HepG2 (cell line): ENCODE results near the gene ENC1. TPM values are rescaled to one million over a fixed set of nuclear protein-coding genes. Genes with fewer than 3 reads are reported as not detected.

Experiments used
- EP300 ChIP-seq, 3 experiments: sonication (generic) in 1 of 3; formaldehyde crosslinking in 1 of 3; IDR thresholded peaks; 2 replicates each; pipeline versions ENCODE4 v1.5.1 to v1.6.1; 2011 to 2020; ENCODE audit warnings: low read depth in 2 of 3, low read length in 2 of 3, borderline replicate concordance in 1 of 3, improper control_type of control experiment in 1 of 3, mild to moderate bottlenecking in 1 of 3, missing genetic modification reagents in 1 of 3, moderate library complexity in 1 of 3
- HOXA5 ChIP-seq: sonication (generic); formaldehyde crosslinking; IDR thresholded peaks from 2 replicates; pipeline ENCODE4 v1.4.0; 2020; ENCODE audit warnings: missing genetic modification reagents
- JUND ChIP-seq: sonication (generic); formaldehyde crosslinking; IDR thresholded peaks from 2 replicates; pipeline ENCODE4 v1.8.0; 2022; ENCODE audit warnings: mild to moderate bottlenecking, missing genetic modification reagents
- PAF1 ChIP-seq: IDR thresholded peaks from 2 replicates; pipeline ENCODE4 v1.6.1; 2016; ENCODE audit warnings: missing genetic modification reagents, missing compliant biosample characterization
- RAD51 ChIP-seq: fragments of 450-650 bp; IDR thresholded peaks from 2 replicates; pipeline ENCODE4 v1.6.1; 2016; ENCODE audit warnings: borderline replicate concordance
- RBFOX2 ChIP-seq: fragments of 200-400 bp; formaldehyde crosslinking; IDR thresholded peaks from 2 replicates; pipeline ENCODE4 v1.6.1; 2017; ENCODE audit warnings: low read depth, mild to moderate bottlenecking, low read length
- SMAD9 ChIP-seq: sonication (generic); formaldehyde crosslinking; IDR thresholded peaks from 2 replicates; pipeline ENCODE4 v1.5.1; 2020; ENCODE audit warnings: mild to moderate bottlenecking, missing genetic modification reagents
- ZFP62 ChIP-seq: sonication (generic); formaldehyde crosslinking; IDR thresholded peaks from 2 replicates; pipeline ENCODE4 v1.4.0; 2020; ENCODE audit warnings: missing genetic modification reagents
- ZMAT3 ChIP-seq: sonication (generic); formaldehyde crosslinking; conservative IDR thresholded peaks from 2 replicates; pipeline ENCODE4 v1.7.0; 2021; ENCODE audit warnings: missing genetic modification reagents
- ZNF44 ChIP-seq: sonication (generic); formaldehyde crosslinking; IDR thresholded peaks from 2 replicates; pipeline ENCODE4 v1.5.1; 2020; ENCODE audit warnings: mild to moderate bottlenecking, missing genetic modification reagents
- ZNF616 ChIP-seq: sonication (generic); formaldehyde crosslinking; IDR thresholded peaks from 2 replicates; pipeline ENCODE4 v1.5.0; 2020; ENCODE audit warnings: low read depth, mild to moderate bottlenecking, missing genetic modification reagents
- ZNF670 ChIP-seq: sonication (generic); formaldehyde crosslinking; IDR thresholded peaks from 2 replicates; pipeline ENCODE4 v1.8.0; 2022; ENCODE audit warnings: mild to moderate bottlenecking, missing genetic modification reagents, borderline replicate concordance
- ZNF674 ChIP-seq: sonication (generic); formaldehyde crosslinking; IDR thresholded peaks from 2 replicates; pipeline ENCODE4 v1.5.0; 2020; ENCODE audit warnings: low read depth, mild to moderate bottlenecking, missing genetic modification reagents
- ZNF75D ChIP-seq: sonication (generic); formaldehyde crosslinking; IDR thresholded peaks from 2 replicates; pipeline ENCODE4 v1.8.1; 2023; ENCODE audit warnings: missing genetic modification reagents, mild to moderate bottlenecking, borderline replicate concordance
- ZNF781 ChIP-seq: sonication (generic); formaldehyde crosslinking; IDR thresholded peaks from 2 replicates; pipeline ENCODE4 v1.5.1; 2020; ENCODE audit warnings: borderline replicate concordance, mild to moderate bottlenecking, missing genetic modification reagents; ENCODE audit errors: not compliant biosample characterization
- polyA plus RNA-seq, 8 experiments: library from polyadenylated mRNA; depleted of rRNA in 3 of 8; stranded (reverse) in 7 of 8; unstranded in 1 of 8; fragments of >200 nt; fragmentation: Illumina TruSeq in 4 of 8; extraction: Trizol in 4 of 8; gene quantifications; 2 replicates each; pipeline versions ENCODE4 v1.2.1 to v1.2.3, GENCODE V29; 2011 to 2016; ENCODE audit warnings: low read depth in 4 of 8, missing spikeins in 1 of 8, mixed read lengths in 1 of 8; ENCODE audit not compliant: insufficient read depth in 1 of 8
- total RNA-seq, 5 experiments: library from RNA; depleted of rRNA; stranded (reverse); fragments of >200 nt; fragmentation: Illumina TruSeq; extraction: Trizol; gene quantifications; 2 replicates each; pipeline ENCODE4 v1.2.3, GENCODE V29; 2016; ENCODE audit warnings: low read depth in 1 of 5
- TF ChIP-seq, protein P1 (sequence below): sonication (generic); formaldehyde crosslinking; IDR thresholded peaks from one replicate; pipeline ENCODE4 v1.5.1; 2020; ENCODE audit warnings: mild to moderate bottlenecking, missing genetic modification reagents; ENCODE audit errors: not compliant biosample characterization
- TF ChIP-seq, protein P2 (sequence below): sonication (generic); formaldehyde crosslinking; IDR thresholded peaks from 2 replicates; pipeline ENCODE4 v1.4.0; 2020; ENCODE audit warnings: missing genetic modification reagents

The ENC1 gene
- total and polyA plus RNA-seq, 2 of the 13 experiments (the other 11 are each of a cell fraction or from before 2014, with no cell fraction given): 63.8 to 64.4 TPM

DNA sequence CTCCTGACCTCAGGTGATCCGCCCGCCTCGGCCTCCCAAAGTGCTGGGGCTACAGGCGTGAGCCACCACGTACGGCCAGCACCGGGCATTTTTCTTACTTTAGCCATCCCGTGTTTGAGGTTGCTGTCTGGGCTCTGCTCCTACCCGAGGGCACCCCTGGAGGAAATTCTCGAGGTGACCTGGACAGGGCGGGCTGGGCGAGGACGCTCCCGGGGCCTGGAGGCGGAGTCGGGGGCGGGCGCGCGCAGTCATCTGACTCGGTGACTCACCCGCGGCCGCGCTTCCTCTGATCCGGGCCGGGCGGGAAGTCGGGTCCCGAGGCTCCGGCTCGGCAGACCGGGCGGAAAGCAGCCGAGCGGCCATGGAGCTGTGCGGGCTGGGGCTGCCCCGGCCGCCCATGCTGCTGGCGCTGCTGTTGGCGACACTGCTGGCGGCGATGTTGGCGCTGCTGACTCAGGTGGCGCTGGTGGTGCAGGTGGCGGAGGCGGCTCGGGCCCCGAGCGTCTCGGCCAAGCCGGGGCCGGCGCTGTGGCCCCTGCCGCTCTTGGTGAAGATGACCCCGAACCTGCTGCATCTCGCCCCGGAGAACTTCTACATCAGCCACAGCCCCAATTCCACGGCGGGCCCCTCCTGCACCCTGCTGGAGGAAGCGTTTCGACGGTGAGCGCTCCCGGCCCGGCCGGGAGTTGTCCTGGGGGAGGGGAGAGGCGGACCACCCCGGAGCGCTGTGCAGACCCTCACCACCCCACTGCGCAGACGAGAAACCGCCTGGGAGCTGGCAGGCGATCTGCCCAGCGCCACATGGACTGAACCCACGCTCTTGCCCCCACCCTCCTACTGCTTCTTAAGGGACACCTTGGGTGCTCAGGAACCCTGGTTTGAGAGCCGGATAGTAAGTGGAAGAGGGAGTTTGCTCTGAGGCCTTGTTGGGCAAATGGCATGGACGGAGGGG, 44.6 kb upstream of the ENC1 start, which contains the start of gene HEXB (continued):
- TF ChIP-seq, protein P1, sequence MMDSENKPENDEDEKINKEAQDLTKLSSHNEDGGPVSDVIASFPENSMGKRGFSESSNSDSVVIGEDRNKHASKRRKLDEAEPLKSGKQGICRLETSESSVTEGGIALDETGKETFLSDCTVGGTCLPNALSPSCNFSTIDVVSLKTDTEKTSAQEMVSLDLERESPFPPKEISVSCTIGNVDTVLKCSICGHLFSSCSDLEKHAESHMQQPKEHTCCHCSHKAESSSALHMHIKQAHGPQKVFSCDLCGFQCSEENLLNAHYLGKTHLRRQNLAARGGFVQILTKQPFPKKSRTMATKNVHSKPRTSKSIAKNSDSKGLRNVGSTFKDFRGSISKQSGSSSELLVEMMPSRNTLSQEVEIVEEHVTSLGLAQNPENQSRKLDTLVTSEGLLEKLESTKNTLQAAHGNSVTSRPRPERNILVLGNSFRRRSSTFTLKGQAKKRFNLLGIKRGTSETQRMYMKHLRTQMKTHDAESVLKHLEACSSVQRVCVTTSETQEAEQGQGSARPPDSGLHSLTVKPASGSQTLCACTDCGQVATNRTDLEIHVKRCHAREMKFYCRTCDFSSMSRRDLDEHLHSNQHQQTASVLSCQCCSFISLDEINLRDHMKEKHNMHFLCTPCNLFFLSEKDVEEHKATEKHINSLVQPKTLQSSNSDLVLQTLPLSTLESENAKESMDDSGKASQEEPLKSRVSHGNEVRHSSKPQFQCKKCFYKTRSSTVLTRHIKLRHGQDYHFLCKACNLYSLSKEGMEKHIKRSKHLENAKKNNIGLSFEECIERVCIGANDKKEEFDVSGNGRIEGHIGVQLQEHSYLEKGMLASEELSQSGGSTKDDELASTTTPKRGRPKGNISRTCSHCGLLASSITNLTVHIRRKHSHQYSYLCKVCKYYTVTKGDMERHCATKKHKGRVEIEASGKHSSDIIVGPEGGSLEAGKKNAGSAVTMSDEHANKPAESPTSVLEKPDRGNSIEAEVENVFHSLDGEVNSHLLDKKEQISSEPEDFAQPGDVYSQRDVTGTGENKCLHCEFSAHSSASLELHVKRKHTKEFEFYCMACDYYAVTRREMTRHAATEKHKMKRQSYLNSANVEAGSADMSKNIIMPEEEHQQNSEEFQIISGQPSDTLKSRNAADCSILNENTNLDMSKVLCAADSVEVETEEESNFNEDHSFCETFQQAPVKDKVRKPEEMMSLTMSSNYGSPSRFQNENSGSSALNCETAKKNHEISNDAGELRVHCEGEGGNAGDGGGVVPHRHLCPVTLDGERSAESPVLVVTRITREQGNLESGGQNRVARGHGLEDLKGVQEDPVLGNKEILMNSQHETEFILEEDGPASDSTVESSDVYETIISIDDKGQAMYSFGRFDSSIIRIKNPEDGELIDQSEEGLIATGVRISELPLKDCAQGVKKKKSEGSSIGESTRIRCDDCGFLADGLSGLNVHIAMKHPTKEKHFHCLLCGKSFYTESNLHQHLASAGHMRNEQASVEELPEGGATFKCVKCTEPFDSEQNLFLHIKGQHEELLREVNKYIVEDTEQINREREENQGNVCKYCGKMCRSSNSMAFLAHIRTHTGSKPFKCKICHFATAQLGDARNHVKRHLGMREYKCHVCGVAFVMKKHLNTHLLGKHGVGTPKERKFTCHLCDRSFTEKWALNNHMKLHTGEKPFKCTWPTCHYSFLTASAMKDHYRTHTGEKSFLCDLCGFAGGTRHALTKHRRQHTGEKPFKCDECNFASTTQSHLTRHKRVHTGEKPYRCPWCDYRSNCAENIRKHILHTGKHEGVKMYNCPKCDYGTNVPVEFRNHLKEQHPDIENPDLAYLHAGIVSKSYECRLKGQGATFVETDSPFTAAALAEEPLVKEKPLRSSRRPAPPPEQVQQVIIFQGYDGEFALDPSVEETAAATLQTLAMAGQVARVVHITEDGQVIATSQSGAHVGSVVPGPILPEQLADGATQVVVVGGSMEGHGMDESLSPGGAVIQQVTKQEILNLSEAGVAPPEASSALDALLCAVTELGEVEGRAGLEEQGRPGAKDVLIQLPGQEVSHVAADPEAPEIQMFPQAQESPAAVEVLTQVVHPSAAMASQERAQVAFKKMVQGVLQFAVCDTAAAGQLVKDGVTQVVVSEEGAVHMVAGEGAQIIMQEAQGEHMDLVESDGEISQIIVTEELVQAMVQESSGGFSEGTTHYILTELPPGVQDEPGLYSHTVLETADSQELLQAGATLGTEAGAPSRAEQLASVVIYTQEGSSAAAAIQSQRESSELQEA (CRISPR knock-in tag): no peak
- no peak for TF ChIP-seq ZNF781 (CRISPR knock-in tag)
- 0 out of 2 replicates have a peak, but pooled peaks have one; percentile 43 for TF ChIP-seq ZNF674 (CRISPR knock-in tag)
- TF ChIP-seq ZMAT3 (CRISPR knock-in tag): 0 out of 2 replicates have a peak, but pooled peaks have one; percentile 23
- no peak for TF ChIP-seq ZNF75D (CRISPR knock-in tag)
- peak; percentile 83 for TF ChIP-seq ZNF670 (CRISPR knock-in tag)
- peak; percentile 20; the same call in 1 of the 2 replicates for TF ChIP-seq HOXA5 (CRISPR knock-in tag)
- TF ChIP-seq ZFP62: no peak
- TF ChIP-seq PAF1: no peak
- TF ChIP-seq SMAD9 (CRISPR knock-in tag): no peak
- no peak for TF ChIP-seq RAD51
- TF ChIP-seq ZNF44 (CRISPR knock-in tag): 0 out of 2 replicates have a peak, but pooled peaks have one; percentile 38
- TF ChIP-seq ZNF616: no peak
- TF ChIP-seq, protein P2, sequence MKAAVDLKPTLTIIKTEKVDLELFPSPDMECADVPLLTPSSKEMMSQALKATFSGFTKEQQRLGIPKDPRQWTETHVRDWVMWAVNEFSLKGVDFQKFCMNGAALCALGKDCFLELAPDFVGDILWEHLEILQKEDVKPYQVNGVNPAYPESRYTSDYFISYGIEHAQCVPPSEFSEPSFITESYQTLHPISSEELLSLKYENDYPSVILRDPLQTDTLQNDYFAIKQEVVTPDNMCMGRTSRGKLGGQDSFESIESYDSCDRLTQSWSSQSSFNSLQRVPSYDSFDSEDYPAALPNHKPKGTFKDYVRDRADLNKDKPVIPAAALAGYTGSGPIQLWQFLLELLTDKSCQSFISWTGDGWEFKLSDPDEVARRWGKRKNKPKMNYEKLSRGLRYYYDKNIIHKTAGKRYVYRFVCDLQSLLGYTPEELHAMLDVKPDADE (CRISPR knock-in tag): 0 out of 2 replicates have a peak, but pooled peaks have one; percentile 60
- TF ChIP-seq EP300 (IDR thresholded peaks at IDR 0.05; ENCODE audit: low read depth in 2 of 2, low read length in 2 of 2): no peak
- TF ChIP-seq EP300 (CRISPR knock-in tag; IDR thresholded peaks at IDR 0.05; ENCODE audit: borderline replicate concordance): no peak
- peak; percentile 85 for TF ChIP-seq RBFOX2
- peak; percentile 97 for TF ChIP-seq JUND (CRISPR knock-in tag)
